GM21381 (cell line): Measurements from ENCODE around the gene LONRF3.
"Not testable (repeated sequence)": the region's sequence is repeated elsewhere in the genome, so short reads cannot be mapped to it uniquely, and the experiment has no call there.

ENCODE experiments used
- ATAC-seq: cut with Tn5 transposase; IDR thresholded peaks from one replicate; pipeline ENCODE4 v1.9.1; 2021; ENCODE audit warnings: mild to moderate bottlenecking, moderate library complexity; ENCODE audit not compliant: unreplicated experiment

The LONRF3 gene

GRCh38 chrX:118983513-118983912, 9.1 kb downstream of the LONRF3 start:
- no peak for ATAC-seq

DNA sequence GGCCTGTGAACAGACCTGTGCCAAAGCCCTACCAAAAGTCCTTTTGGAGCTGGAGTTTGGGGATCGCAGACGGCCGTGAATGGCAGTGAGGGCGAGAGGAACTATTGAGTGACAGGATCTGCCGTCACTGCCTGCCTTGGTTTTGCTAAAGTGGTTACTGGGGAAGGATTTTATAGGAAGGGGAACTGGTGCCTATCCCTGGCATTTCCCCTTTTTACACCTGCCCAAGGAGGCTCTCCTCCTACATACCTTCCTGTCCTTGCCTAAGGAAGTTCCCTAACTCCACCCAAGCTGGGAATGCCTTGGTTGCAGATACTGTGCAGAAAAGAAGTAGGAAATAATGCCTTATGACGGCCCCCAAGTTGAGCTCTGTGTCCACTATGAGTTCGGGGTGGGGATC, 14.5 kb downstream of the LONRF3 start:
- ATAC-seq, result no peak

GRCh38 chrX:118989886-118990285, 15.5 kb downstream of the LONRF3 start:
- no peak for ATAC-seq

DNA sequence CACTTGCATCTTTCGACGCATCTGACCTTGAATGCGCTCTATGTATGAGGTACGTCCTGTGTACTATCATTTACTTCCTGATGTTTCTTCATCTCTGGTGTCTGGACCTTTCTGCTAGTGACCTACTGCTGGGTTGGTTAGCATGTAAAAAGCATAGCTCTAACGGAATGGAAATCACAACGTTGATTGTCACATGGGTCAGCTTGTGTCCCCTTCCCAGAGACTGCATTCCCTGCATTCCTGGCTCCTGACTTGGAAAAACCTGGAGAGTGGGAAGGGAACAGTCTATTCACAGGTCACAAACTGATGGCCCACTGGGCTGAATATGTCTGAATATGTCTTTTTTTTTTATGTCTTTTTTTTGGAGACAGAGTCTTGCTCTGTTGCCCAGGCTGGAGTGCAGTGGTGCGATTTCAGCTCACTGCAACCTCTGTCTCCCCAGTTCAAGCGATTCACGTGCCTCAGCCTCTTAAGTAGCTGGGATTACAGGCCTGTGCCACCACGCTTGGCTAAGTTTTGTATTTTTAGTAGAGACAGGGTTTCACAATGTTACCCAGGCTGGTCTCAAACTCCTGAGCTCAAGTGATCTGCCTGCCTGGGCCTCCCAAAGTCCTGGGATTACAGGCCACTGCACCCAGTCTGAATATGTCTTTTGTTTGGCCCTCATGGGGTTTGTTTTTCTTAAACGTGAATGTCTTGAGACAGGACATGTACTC, 16.3 kb downstream of the LONRF3 start:
- ATAC-seq, result no peak

DNA sequence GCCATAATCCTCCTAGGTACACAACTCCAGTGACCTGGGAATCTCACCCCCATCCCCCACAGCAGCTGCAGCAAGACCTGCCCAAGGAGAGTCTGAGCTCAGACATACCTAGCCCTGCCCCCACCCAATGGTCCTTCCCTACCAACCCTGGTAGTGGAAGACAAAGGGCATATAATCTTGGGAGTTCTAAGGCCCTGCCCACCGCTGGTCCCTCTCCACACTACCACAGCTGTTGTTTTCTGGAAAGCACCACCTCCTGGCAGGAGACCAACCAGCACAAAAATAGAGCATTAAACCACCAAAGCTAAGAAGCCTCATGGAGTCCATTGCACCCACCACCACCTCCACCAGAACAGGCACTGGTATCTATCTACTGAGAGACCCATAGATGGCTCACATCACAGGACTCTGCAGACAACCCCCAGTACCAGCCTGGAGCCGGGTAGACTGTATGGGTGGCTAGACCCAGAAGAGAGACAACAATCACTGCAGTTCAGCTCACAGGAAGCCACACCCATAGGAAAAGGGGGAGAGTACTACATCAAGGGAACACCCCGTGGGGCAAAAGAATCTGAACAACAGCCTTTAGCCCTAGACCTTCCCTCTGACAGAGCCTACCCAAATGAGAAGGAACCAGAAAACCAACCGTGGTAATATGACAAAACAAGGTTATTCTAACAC, 18.2 kb downstream of the LONRF3 start:
- ATAC-seq, result not testable (repeated sequence)

- ATAC-seq, result no peak
These were observed 29.0 kb downstream of the LONRF3 start for GRCh38 chrX:119003462-119003861.

DNA sequence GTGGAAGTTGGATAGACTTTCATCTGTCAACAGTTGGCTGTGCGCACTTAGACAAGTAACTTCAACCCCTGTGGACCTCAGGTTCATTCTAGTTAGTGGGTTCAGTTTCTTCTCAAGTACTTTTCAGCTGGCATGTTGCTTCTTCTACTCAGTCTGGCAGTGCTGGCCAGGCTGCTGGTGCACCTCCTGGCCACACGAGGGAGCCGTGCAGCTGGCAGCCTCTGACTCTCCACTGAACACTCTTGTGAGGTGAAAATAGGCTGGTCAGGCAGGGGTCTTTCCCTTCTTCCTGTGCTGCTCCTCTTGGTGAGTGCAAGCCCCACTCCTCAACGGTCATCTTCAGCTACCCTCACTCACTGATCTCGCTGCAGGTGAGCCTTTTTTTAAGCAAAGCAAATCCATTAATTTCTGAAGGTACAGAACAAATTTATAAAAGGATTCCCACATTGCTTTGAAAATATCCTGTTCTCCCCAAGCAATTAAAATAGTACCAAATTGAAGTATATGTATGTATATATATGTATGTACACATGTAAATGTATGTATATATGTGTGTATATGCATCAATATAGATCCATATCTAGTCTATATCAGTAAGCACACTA, 30.6 kb downstream of the LONRF3 start:
- no peak for ATAC-seq

DNA sequence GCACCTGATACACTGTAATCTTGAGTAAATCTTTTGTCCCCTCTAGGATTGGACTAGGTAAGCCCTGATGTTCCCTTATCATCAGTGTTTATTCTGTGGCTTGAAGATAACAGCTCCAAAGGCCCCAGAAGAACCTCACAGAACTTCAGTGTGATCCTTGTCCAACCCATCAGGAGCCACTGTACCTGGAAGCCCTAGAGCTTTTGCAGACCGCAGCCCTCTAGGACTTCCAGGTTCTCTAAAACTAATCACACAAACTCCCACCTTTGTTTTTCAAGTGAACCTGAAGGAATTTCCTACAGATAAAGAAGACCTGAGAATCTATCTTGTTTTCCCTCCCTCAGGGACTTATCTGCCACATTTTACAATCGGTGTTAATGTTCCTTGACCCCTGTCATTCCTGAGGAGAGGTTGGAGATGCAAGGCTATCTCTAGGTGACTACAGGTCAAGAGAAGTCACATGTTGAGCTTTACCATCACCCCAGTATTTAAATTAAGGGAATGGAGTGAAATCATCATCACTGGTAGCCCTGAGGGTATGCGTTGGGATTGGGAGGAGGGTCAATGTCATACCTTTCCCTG, 32.9 kb downstream of the LONRF3 start:
- no peak for ATAC-seq

DNA sequence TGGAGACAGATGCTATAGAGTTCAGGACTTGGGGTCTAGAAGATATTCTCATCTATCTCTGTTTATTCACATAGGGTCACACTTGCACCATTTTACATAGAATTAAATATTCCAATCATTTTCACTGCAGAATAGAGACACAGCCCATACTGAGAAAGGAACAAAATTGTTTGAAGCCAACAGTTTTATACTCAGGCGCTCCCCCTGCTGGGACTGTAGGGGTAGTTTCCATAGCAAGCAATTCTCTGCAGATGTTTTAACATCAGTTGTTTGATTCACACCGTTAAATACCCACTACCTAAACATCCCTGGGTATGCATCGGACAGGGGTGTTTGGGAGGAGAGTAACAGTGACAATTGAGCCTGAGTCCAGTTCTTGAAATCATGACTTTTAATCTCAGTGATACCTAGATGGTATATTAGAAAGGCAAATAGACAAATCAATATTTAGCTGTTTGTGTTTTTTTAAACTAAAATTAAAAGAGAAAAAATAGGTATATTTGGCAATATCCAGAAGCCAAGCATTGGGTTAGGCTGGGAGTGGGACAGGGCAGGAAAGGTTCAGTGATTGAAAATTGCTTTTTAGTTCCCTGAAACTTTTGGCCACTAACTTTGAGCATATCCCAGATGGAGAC, 33.8 kb downstream of the LONRF3 start:
- no peak for ATAC-seq

DNA sequence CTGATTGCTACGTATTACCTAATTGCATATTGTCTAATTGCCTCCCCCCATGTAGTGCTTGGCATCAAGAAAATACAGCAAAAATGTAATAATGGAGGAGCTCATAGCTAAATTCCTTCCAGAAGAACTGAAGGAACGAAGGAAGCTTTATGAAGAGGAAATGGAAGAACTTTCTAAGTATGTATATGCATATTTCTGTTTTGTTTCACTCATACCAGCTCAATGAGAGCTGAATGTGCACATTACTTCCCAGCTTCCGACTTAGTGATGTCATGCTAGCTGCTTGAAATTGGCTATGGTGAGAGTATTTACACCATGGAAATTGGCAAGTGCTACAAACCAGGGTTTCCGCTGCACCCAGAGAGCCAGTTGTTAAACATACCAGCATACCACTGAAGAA, 34.7 kb downstream of the LONRF3 start:
- no peak for ATAC-seq

DNA sequence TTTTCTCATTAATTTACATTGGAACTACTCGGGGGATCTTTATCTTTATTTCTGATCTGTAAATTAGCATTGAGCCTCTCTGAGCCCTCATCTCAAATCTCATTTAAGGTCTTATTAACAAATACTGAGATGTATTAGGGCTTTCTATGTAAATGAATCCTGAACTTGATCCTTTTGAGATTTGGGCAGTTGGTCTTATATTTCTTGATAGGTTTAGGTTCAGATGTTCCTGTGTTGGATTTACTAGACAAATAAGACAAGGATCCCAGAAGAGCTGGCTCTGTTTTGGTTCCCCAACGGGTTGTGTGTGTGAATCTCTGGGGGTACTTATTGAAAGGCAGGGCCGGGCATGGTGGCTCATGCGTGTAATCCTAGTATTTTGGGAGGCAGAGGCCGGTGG, 36.1 kb downstream of the LONRF3 start:
- no peak for ATAC-seq

DNA sequence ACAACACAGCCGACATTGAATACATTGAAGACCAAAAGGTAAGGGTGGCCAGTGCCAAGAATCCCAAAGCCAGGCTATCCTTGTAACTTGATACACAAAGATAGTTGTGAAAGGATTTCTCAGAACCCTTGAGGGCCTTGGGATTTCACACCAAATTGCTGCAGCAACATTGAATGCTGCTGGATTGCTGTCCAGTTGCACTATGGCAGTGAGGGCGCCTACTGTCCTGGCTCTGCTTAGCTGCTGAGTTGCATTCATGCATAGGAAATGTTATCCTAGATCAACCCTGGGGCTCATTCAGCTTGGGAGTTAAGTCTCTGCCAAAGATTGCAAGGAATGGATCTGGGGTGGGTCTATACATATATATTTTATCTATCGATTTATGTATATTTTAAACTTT, 38.7 kb downstream of the LONRF3 start:
- ATAC-seq, result no peak

- peak; percentile 94 for ATAC-seq
These were observed 41.2 kb downstream of the LONRF3 start for GRCh38 chrX:119015407-119016237.

GRCh38 chrX:119017077-119017476, 42.7 kb downstream of the LONRF3 start:
- no peak for ATAC-seq

DNA sequence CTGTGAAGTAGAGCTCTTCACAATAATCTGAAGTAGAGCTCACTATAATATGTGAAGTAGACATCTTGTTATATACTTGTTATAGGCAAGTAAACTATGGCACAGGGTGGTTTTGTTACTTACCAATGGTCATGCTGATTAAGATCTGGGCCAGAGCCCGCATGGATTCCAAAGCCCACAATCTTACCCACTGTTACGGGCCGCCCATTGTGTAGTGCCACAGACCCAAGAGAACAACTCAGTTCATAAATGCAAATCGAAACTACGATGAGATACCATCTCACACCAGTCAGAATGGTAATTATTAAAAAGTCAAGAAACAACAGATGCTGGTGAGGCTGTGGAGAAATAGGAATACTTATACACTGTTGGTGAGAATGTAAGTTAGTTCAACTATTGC, 51.5 kb downstream of the LONRF3 start:
- ATAC-seq, result no peak

DNA sequence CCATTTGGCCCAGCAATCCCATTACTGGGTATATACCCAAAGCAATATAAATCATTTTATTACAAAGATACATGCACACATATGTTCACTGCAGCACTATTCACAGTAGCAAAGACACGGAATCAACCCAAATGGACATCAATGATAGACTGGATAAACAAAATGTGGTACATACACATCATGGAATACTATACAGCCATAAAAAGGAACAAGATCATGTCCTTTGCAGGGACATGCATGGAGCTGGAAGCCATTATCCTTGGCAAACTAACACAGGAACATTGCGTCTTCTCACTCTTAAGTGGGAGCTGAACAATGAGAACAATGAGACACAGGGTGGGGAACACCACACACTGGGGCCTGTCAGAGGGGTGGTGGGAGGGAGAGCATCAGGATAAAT, 51.9 kb downstream of the LONRF3 start:
- ATAC-seq, result not testable (repeated sequence)

DNA sequence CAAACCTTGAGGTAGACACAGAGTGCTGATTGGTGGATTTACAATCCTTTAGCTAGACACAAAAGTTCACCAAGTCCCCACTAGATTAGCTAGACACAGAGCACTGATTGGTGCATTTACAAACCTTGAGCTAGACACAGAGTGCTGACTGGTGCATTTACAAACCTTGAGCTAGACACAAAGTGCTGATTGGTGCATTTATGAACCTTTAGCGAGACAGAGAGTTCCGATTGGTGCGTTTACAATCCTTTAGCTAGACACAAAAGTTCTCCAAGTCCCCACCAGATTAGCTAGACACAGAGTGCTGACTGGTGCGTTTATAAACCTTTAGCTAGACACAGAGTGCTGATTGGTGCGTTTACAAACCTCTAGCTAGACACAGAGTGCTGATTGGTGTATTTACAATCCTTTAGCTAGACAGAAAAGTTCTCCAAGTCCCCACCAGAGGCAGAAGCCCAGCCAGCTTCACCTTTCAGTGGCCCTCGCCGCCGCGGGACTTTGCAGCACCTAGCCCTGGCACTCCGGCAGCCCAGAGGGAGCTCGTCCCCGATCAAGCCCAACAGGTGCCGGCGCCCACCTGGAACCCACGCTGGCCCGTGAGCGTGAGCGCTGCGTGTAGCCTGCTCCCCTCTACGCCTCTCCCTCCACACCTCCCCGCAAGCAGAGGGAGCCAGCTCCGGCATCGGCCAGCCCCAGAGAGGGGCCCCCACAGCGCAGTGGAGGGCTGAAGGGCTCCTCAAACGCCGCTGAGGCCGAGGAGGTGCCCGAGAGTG, 53.7 kb downstream of the LONRF3 start:
- ATAC-seq, result not testable (repeated sequence)

- ATAC-seq, result no peak
These were observed 54.4 kb downstream of the LONRF3 start for GRCh38 chrX:119028733-119029330.

- ATAC-seq, result not testable (repeated sequence)
These were observed 55.2 kb downstream of the LONRF3 start for GRCh38 chrX:119029656-119030055.
